Measurements from ENCODE around the gene OBP2A. TPM values are rescaled to one million over a fixed set of nuclear protein-coding genes. Genes with fewer than 3 reads are reported as not detected.

OBP2A gene
- total and polyA plus RNA-seq, 10 of the 15 experiments (the other 5 are each of a cell fraction or from before 2014, with no cell fraction given), result not detected

DNA sequence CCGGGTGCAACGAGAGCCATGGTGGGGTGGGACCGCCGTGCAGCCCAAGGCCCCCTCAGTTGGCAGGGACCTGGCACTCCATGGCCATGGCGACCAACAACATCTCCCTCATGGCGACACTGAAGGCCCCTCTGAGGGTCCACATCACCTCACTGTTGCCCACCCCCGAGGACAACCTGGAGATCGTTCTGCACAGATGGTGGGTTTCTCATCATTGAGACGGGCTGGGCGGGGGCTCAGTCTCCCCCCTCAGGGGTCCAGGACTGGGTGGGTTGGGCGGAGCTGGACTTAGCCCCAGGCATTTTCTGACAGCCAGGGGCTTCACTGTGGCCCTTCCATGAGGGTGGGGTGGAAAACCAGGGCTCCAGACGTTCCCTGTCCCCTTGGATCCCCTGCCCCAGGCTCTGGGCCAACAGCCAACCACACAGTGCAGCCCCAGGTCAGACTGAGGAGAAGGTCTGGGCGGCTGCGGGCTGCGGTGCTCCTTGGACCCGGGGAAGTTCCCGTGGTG lies 16.4 kb downstream of the OBP2A start:
- H3K9ac ChIP-seq (ENCODE audit: control insufficient read depth, insufficient read depth, low read length), result no peak overlapping the region
- H3K4me1 ChIP-seq (ENCODE audit: control insufficient read depth, insufficient read depth, low read length), result no peaks in the 10 kb centered on the region
- H2AFZ ChIP-seq (ENCODE audit: control insufficient read depth, low read depth, low read length), result no peak overlapping the region
- H3K79me2 ChIP-seq (ENCODE audit: control insufficient read depth, insufficient read depth, low read length), result no peaks in the 10 kb centered on the region
- FAIRE-seq (no peak), DNase-seq (ENCODE audit: low read depth, low spot score) (no peak), ATAC-seq (no peak)
- no peaks in the 10 kb centered on the region for H3K36me3 ChIP-seq (ENCODE audit: control insufficient read depth in 2 of 2, insufficient read depth in 2 of 2, low read length in 1 of 2)
- ChIA-PET POLR2A (no interaction called here), SMC1A (ENCODE audit: uncharacterized antibody, unreplicated experiment) (no interaction called here), RAD21 (ENCODE audit: unreplicated experiment) (no interaction called here), CTCF (no interaction called here)
- no peak overlapping the region for H3K27ac ChIP-seq (ENCODE audit: control insufficient read depth, insufficient read depth)
- WGBS (ENCODE audit: insufficient coverage, insufficient replicate concordance, low lambda C conversion rate, missing lambda C conversion rate), result 51% methylated on average over 17 of the region's 17 CpGs
- intact Hi-C loops (cut with micrococcal nuclease; ENCODE audit: unreplicated experiment) (no loop called here), in situ Hi-C loops (cut with MboI) (no loop called here)
- no peak overlapping the region for H3K4me3 ChIP-seq
- no peak overlapping the region for H3K4me2 ChIP-seq (ENCODE audit: control insufficient read depth, insufficient read depth)
- no TSS peak for BruUV-seq (replicated peaks)
- no peaks in the 10 kb centered on the region for H4K20me1 ChIP-seq (ENCODE audit: control insufficient read depth, insufficient read depth)
- H3K27me3 ChIP-seq (replicated peaks in 1 of 2; ENCODE audit: control insufficient read depth in 2 of 2, insufficient read depth in 2 of 2, low read length in 1 of 2), result no peaks in the 10 kb centered on the region; a peak in 1 of 4 replicates
- no peaks in the 10 kb centered on the region for H3K9me3 ChIP-seq (replicated peaks; ENCODE audit: control insufficient read depth, insufficient read depth, low read length)
- TF ChIP-seq PML (IDR thresholded peaks at IDR 0.05; ENCODE audit: low read length), result no peak
- no peak for TF ChIP-seq PAX5 (IDR thresholded peaks at IDR 0.05; ENCODE audit: borderline replicate concordance, low read depth, low read length)
- no peak for TF ChIP-seq SMC3 (IDR thresholded peaks at IDR 0.05; ENCODE audit: borderline replicate concordance, low read length)
- TF ChIP-seq, protein P1, sequence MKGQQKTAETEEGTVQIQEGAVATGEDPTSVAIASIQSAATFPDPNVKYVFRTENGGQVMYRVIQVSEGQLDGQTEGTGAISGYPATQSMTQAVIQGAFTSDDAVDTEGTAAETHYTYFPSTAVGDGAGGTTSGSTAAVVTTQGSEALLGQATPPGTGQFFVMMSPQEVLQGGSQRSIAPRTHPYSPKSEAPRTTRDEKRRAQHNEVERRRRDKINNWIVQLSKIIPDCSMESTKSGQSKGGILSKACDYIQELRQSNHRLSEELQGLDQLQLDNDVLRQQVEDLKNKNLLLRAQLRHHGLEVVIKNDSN (IDR thresholded peaks at IDR 0.05; ENCODE audit: borderline replicate concordance, extremely low read length, insufficient read depth, low read depth, low read length), result no peak
- TF ChIP-seq, protein P2, sequence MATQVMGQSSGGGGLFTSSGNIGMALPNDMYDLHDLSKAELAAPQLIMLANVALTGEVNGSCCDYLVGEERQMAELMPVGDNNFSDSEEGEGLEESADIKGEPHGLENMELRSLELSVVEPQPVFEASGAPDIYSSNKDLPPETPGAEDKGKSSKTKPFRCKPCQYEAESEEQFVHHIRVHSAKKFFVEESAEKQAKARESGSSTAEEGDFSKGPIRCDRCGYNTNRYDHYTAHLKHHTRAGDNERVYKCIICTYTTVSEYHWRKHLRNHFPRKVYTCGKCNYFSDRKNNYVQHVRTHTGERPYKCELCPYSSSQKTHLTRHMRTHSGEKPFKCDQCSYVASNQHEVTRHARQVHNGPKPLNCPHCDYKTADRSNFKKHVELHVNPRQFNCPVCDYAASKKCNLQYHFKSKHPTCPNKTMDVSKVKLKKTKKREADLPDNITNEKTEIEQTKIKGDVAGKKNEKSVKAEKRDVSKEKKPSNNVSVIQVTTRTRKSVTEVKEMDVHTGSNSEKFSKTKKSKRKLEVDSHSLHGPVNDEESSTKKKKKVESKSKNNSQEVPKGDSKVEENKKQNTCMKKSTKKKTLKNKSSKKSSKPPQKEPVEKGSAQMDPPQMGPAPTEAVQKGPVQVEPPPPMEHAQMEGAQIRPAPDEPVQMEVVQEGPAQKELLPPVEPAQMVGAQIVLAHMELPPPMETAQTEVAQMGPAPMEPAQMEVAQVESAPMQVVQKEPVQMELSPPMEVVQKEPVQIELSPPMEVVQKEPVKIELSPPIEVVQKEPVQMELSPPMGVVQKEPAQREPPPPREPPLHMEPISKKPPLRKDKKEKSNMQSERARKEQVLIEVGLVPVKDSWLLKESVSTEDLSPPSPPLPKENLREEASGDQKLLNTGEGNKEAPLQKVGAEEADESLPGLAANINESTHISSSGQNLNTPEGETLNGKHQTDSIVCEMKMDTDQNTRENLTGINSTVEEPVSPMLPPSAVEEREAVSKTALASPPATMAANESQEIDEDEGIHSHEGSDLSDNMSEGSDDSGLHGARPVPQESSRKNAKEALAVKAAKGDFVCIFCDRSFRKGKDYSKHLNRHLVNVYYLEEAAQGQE (IDR thresholded peaks at IDR 0.05; ENCODE audit: low read depth, low read length), result no peak
- no peak for TF ChIP-seq CBFB (IDR thresholded peaks at IDR 0.05; ENCODE audit: low read depth)
- no peak for TF ChIP-seq LARP7 (IDR thresholded peaks at IDR 0.05)
- TF ChIP-seq, protein P3, sequence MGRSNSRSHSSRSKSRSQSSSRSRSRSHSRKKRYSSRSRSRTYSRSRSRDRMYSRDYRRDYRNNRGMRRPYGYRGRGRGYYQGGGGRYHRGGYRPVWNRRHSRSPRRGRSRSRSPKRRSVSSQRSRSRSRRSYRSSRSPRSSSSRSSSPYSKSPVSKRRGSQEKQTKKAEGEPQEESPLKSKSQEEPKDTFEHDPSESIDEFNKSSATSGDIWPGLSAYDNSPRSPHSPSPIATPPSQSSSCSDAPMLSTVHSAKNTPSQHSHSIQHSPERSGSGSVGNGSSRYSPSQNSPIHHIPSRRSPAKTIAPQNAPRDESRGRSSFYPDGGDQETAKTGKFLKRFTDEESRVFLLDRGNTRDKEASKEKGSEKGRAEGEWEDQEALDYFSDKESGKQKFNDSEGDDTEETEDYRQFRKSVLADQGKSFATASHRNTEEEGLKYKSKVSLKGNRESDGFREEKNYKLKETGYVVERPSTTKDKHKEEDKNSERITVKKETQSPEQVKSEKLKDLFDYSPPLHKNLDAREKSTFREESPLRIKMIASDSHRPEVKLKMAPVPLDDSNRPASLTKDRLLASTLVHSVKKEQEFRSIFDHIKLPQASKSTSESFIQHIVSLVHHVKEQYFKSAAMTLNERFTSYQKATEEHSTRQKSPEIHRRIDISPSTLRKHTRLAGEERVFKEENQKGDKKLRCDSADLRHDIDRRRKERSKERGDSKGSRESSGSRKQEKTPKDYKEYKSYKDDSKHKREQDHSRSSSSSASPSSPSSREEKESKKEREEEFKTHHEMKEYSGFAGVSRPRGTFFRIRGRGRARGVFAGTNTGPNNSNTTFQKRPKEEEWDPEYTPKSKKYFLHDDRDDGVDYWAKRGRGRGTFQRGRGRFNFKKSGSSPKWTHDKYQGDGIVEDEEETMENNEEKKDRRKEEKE (IDR thresholded peaks at IDR 0.05), result no peak
- no peak for TF ChIP-seq NFXL1 (IDR thresholded peaks at IDR 0.05; ENCODE audit: borderline replicate concordance)
- TF ChIP-seq ZZZ3 (IDR thresholded peaks at IDR 0.05; ENCODE audit: control insufficient read depth, insufficient read length, low read depth), result no peak
- TF ChIP-seq RB1 (IDR thresholded peaks at IDR 0.05; ENCODE audit: borderline replicate concordance), result no peak
- TF ChIP-seq STAT3 (IDR thresholded peaks at IDR 0.05; ENCODE audit: low read depth, low read length), result no peak

Measured in GM12878 (cell line).